DOHH2 (cell line): Measurements from ENCODE around the gene AURKAIP1.

Experiments used
- EZH2phosphoT487 ChIP-seq: fragments of 200-600 bp; sonication (generic); IDR thresholded peaks from 2 replicates; pipeline ENCODE4 v1.6.1; 2017; ENCODE audit warnings: borderline replicate concordance, mild to moderate bottlenecking, antibody characterized with exemption, low read length, moderate library complexity, mixed read lengths
- TF ChIP-seq, protein P1 (sequence below): fragments of 200-600 bp; sonication (generic); IDR thresholded peaks from one replicate; pipeline ENCODE4 v1.5.1; 2014; ENCODE audit warnings: antibody characterized with exemption, mild to moderate bottlenecking, low read depth, low read length; ENCODE audit not compliant: poor library complexity, severe bottlenecking

GRCh38 chr1:1364266-1364665, 10.7 kb downstream of the AURKAIP1 start:
- TF ChIP-seq, protein P1, sequence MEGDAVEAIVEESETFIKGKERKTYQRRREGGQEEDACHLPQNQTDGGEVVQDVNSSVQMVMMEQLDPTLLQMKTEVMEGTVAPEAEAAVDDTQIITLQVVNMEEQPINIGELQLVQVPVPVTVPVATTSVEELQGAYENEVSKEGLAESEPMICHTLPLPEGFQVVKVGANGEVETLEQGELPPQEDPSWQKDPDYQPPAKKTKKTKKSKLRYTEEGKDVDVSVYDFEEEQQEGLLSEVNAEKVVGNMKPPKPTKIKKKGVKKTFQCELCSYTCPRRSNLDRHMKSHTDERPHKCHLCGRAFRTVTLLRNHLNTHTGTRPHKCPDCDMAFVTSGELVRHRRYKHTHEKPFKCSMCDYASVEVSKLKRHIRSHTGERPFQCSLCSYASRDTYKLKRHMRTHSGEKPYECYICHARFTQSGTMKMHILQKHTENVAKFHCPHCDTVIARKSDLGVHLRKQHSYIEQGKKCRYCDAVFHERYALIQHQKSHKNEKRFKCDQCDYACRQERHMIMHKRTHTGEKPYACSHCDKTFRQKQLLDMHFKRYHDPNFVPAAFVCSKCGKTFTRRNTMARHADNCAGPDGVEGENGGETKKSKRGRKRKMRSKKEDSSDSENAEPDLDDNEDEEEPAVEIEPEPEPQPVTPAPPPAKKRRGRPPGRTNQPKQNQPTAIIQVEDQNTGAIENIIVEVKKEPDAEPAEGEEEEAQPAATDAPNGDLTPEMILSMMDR = no peak
- no peak for TF ChIP-seq EZH2phosphoT487
